ENCODE results near the gene GULP1. TPM values are rescaled to one million over a fixed set of nuclear protein-coding genes. Genes with fewer than 3 reads are reported as not detected.

GULP1 gene
- total RNA-seq, 1 experiment from 2014 or later: 76.0 TPM

DNA sequence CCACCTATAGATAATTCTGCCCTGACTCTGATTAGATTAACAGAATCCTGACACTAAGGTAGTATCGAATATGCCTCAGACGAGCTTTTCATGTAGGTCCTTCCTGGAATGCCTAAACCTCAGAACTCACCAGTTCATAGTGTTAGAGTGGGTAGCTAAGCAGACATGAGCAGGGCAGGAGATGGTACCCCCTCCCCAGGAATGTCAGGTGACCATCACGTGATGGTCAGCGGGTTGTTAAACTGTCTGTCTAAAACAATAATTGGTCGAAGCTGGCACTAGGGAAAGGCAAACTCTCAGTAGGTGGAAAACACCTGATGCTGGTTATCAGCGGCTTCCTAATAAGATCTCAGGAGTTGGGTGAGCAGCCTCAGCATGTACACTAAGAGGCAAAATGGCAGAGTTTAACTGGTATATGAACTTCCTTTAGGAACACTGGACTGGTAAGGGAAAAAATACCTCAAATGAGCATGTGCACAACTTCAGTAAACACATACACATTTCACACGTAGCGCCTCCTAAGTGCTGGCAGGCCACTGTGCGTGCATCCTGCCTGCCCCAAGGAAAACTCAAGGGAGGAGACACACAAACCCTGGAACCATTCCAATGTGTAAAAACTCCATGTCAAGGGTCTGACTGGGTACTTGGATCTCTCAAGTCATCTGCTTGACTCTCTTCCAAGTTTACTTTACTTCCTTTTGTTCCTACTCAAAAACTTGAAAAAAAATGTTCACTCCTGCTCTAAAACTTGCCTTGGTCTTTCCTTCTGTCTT is 339.5 kb downstream of the GULP1 start:
- H3K4me1 ChIP-seq (ENCODE audit: control insufficient read depth in 1 of 2, insufficient read depth in 2 of 2, low read length in 2 of 2): peaks cover 0 to 5% of the 10 kb centered on the region in 2 experiments; a peak in 1 of 4 replicates
- ChIA-PET POLR2A (no interaction called here), CTCF (no interaction called here), RAD21 (ENCODE audit: low non-redundant PET in 1 of 2, low total read pairs in 2 of 2, uncharacterized antibody in 2 of 2, unreplicated experiment in 2 of 2) (no interaction called here)
- DNase-seq (ENCODE audit: low read depth, low spot score) (no peak), ATAC-seq (no peak)
- no peaks in the 10 kb centered on the region for H3K27me3 ChIP-seq (ENCODE audit: insufficient read depth, low read length)
- no TSS peak for BruUV-seq (replicated peaks)
- H3K27ac ChIP-seq (ENCODE audit: low read depth, low read length): no peak overlapping the region
- H3K79me2 ChIP-seq (ENCODE audit: insufficient read depth, low read length): no peaks in the 10 kb centered on the region
- no peak overlapping the region for H3K9ac ChIP-seq (ENCODE audit: low read length)
- TF ChIP-seq EZH2phosphoT487 (IDR thresholded peaks at IDR 0.05; ENCODE audit: borderline replicate concordance) (no peak), FOSL1 (IDR thresholded peaks at IDR 0.05; ENCODE audit: low read depth) (no peak), YY1 (IDR thresholded peaks at IDR 0.05; ENCODE audit: extremely low read depth, insufficient replicate concordance, low read depth, low read length) (no peak), EZH2 (IDR thresholded peaks at IDR 0.05) (no peak), ZFX (IDR thresholded peaks at IDR 0.05) (no peak), POLR2A (IDR thresholded peaks at IDR 0.05; ENCODE audit: borderline replicate concordance, extremely low read depth, insufficient read depth, insufficient read length) (no peak), TCF7L2 (IDR thresholded peaks at IDR 0.05; ENCODE audit: borderline replicate concordance, extremely low read depth, insufficient read depth, insufficient read length) (no peak), CEBPB (IDR thresholded peaks at IDR 0.05; ENCODE audit: low read depth) (no peak), ELF1 (IDR thresholded peaks at IDR 0.05; ENCODE audit: borderline replicate concordance, low read depth) (no peak), SIN3A (IDR thresholded peaks at IDR 0.05; ENCODE audit: low read depth) (no peak), ZNF274 (IDR thresholded peaks at IDR 0.05; ENCODE audit: low read depth, low read length) (no peak), CBX3 (IDR thresholded peaks at IDR 0.05; ENCODE audit: low read depth) (no peak), POLR2AphosphoS5 (IDR thresholded peaks at IDR 0.05; ENCODE audit: low read depth, low read length) (no peak), JUND (IDR thresholded peaks at IDR 0.05) (no peak), SP1 (IDR thresholded peaks at IDR 0.05; ENCODE audit: low read depth) (no peak)
- TF ChIP-seq, protein P1, sequence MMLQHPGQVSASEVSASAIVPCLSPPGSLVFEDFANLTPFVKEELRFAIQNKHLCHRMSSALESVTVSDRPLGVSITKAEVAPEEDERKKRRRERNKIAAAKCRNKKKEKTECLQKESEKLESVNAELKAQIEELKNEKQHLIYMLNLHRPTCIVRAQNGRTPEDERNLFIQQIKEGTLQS (IDR thresholded peaks at IDR 0.05): no peak
- TF ChIP-seq, protein P2, sequence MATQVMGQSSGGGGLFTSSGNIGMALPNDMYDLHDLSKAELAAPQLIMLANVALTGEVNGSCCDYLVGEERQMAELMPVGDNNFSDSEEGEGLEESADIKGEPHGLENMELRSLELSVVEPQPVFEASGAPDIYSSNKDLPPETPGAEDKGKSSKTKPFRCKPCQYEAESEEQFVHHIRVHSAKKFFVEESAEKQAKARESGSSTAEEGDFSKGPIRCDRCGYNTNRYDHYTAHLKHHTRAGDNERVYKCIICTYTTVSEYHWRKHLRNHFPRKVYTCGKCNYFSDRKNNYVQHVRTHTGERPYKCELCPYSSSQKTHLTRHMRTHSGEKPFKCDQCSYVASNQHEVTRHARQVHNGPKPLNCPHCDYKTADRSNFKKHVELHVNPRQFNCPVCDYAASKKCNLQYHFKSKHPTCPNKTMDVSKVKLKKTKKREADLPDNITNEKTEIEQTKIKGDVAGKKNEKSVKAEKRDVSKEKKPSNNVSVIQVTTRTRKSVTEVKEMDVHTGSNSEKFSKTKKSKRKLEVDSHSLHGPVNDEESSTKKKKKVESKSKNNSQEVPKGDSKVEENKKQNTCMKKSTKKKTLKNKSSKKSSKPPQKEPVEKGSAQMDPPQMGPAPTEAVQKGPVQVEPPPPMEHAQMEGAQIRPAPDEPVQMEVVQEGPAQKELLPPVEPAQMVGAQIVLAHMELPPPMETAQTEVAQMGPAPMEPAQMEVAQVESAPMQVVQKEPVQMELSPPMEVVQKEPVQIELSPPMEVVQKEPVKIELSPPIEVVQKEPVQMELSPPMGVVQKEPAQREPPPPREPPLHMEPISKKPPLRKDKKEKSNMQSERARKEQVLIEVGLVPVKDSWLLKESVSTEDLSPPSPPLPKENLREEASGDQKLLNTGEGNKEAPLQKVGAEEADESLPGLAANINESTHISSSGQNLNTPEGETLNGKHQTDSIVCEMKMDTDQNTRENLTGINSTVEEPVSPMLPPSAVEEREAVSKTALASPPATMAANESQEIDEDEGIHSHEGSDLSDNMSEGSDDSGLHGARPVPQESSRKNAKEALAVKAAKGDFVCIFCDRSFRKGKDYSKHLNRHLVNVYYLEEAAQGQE (IDR thresholded peaks at IDR 0.05; ENCODE audit: low read depth): no peak
- TF ChIP-seq, protein P3, sequence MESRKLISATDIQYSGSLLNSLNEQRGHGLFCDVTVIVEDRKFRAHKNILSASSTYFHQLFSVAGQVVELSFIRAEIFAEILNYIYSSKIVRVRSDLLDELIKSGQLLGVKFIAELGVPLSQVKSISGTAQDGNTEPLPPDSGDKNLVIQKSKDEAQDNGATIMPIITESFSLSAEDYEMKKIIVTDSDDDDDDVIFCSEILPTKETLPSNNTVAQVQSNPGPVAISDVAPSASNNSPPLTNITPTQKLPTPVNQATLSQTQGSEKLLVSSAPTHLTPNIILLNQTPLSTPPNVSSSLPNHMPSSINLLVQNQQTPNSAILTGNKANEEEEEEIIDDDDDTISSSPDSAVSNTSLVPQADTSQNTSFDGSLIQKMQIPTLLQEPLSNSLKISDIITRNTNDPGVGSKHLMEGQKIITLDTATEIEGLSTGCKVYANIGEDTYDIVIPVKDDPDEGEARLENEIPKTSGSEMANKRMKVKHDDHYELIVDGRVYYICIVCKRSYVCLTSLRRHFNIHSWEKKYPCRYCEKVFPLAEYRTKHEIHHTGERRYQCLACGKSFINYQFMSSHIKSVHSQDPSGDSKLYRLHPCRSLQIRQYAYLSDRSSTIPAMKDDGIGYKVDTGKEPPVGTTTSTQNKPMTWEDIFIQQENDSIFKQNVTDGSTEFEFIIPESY (IDR thresholded peaks at IDR 0.05; ENCODE audit: extremely low read depth, insufficient replicate concordance, low read length): no peak
- TF ChIP-seq, protein P4, sequence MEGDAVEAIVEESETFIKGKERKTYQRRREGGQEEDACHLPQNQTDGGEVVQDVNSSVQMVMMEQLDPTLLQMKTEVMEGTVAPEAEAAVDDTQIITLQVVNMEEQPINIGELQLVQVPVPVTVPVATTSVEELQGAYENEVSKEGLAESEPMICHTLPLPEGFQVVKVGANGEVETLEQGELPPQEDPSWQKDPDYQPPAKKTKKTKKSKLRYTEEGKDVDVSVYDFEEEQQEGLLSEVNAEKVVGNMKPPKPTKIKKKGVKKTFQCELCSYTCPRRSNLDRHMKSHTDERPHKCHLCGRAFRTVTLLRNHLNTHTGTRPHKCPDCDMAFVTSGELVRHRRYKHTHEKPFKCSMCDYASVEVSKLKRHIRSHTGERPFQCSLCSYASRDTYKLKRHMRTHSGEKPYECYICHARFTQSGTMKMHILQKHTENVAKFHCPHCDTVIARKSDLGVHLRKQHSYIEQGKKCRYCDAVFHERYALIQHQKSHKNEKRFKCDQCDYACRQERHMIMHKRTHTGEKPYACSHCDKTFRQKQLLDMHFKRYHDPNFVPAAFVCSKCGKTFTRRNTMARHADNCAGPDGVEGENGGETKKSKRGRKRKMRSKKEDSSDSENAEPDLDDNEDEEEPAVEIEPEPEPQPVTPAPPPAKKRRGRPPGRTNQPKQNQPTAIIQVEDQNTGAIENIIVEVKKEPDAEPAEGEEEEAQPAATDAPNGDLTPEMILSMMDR (IDR thresholded peaks at IDR 0.05 in 2 of 3, conservative IDR thresholded peaks at IDR 0.05 in 1 of 3; ENCODE audit: borderline replicate concordance in 1 of 3, insufficient read depth in 1 of 3, low read depth in 2 of 3, low read length in 2 of 3): no peak
- TF ChIP-seq, protein P5, sequence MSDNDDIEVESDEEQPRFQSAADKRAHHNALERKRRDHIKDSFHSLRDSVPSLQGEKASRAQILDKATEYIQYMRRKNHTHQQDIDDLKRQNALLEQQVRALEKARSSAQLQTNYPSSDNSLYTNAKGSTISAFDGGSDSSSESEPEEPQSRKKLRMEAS (IDR thresholded peaks at IDR 0.05): no peak
- no peak overlapping the region for H3K4me2 ChIP-seq (ENCODE audit: low read length)
- intact Hi-C loops (cut with micrococcal nuclease): no loop called here
- H3K36me3 ChIP-seq (ENCODE audit: control insufficient read depth in 1 of 2, insufficient read depth in 2 of 2, low read length in 2 of 2): no peaks in the 10 kb centered on the region
- no peak overlapping the region for H2AFZ ChIP-seq (ENCODE audit: low read depth, low read length, poor library complexity, severe bottlenecking)
- no peaks in the 10 kb centered on the region for H3K9me3 ChIP-seq (ENCODE audit: control insufficient read depth in 1 of 2, insufficient read depth in 1 of 2, low read depth in 1 of 2, low read length in 2 of 2)
- H3K4me3 ChIP-seq (replicated peaks in 1 of 2; ENCODE audit: low read depth in 1 of 2, low read length in 2 of 2): no peak overlapping the region
- no peaks in the 10 kb centered on the region for H4K20me1 ChIP-seq (ENCODE audit: insufficient read depth)
- no peaks in the 10 kb centered on the region for H3K9me2 ChIP-seq (ENCODE audit: insufficient read depth)
